Kidney capillary endothelial cell (primary cell): ENCODE data around the gene TRIM28.
"Not testable (repeated sequence)": the region's sequence is repeated elsewhere in the genome, so short reads cannot be mapped to it uniquely, and the experiment has no call there.

ENCODE experiments used
- DNase-seq: peaks from one replicate; pipeline ENCODE4 v3.0.0-alpha.2; 2018; ENCODE audit warnings: low spot score

Gene TRIM28

GRCh38 chr19:58519355-58520256 is 24.3 kb upstream of the TRIM28 start, which contains the start of gene ZBTB45:
ZBTB45 (minus strand) TSS chr19:58519810; CDS start chr19:58517673, 2,137 bp downstream.
- DNase-seq, result peak; percentile 88

- no peak for DNase-seq
These were observed 23.6 kb upstream of the TRIM28 start for GRCh38 chr19:58520257-58520599.

- DNase-seq, result no peak
These were observed 22.2 kb upstream of the TRIM28 start for GRCh38 chr19:58521651-58522050.

GRCh38 chr19:58522709-58523108 is 21.2 kb upstream of the TRIM28 start:
- no peak for DNase-seq

GRCh38 chr19:58529405-58529804 is 14.5 kb upstream of the TRIM28 start:
- DNase-seq, result no peak

- no peak for DNase-seq
These were observed 12.6 kb upstream of the TRIM28 start for GRCh38 chr19:58531034-58531840.

GRCh38 chr19:58535857-58536256 is 8.0 kb upstream of the TRIM28 start:
- no peak for DNase-seq

GRCh38 chr19:58536852-58537798 is 6.7 kb upstream of the TRIM28 start:
- DNase-seq, result no peak

- DNase-seq, result no peak
These were observed 5.4 kb upstream of the TRIM28 start for GRCh38 chr19:58538257-58539168.

GRCh38 chr19:58539169-58539559 is 4.7 kb upstream of the TRIM28 start:
- not testable (repeated sequence) for DNase-seq

- not testable (repeated sequence) for DNase-seq
These were observed 1.1 kb upstream of the TRIM28 start for GRCh38 chr19:58542641-58543372.

GRCh38 chr19:58544591-58545285 is 874 bp downstream of the TRIM28 start:
- DNase-seq, result peak; percentile 66

- DNase-seq, result no peak
These were observed 1.6 kb downstream of the TRIM28 start for GRCh38 chr19:58545286-58546018.

- no peak for DNase-seq
These were observed 2.2 kb downstream of the TRIM28 start for GRCh38 chr19:58546019-58546530.

GRCh38 chr19:58547323-58548312 is 3.8 kb downstream of the TRIM28 start:
- no peak for DNase-seq

GRCh38 chr19:58548859-58549663 is 5.2 kb downstream of the TRIM28 start:
- no peak for DNase-seq
